H9 (cell line): ENCODE results near the gene CORO2B. TPM values are rescaled to one million over a fixed set of nuclear protein-coding genes. Genes with fewer than 3 reads are reported as not detected.

Source experiments
- DNase-seq: peaks from one replicate; pipeline ENCODE4 v3.0.0-alpha.2; 2017
- H2AFZ ChIP-seq: one replicate; pipeline ENCODE4 v1.6.1; 2013; ENCODE audit warnings: mild to moderate bottlenecking, low read length, control low read depth, moderate library complexity
- H2AK5ac ChIP-seq: 2 replicates; pipeline ENCODE4 v1.6.1; 2013; ENCODE audit warnings: low read length, control low read depth, mixed read lengths; ENCODE audit not compliant: insufficient read length
- H2BK120ac ChIP-seq: one replicate; pipeline ENCODE4 v1.6.1; 2013; ENCODE audit warnings: low read depth, mild to moderate bottlenecking, low read length, control low read depth, inconsistent platforms; ENCODE audit not compliant: poor library complexity, severe bottlenecking
- H2BK12ac ChIP-seq: 2 replicates; pipeline ENCODE4 v1.6.1; 2013; ENCODE audit warnings: low read length, control low read depth, mixed read lengths, low read depth; ENCODE audit not compliant: insufficient read length
- H2BK15ac ChIP-seq: 2 replicates; pipeline ENCODE4 v1.6.1; 2013; ENCODE audit warnings: low read depth, low read length, control low read depth
- H2BK20ac ChIP-seq: one replicate; pipeline ENCODE4 v1.6.1; 2013; ENCODE audit warnings: low read depth, mild to moderate bottlenecking, low read length, control low read depth, inconsistent platforms; ENCODE audit not compliant: poor library complexity, severe bottlenecking
- H2BK5ac ChIP-seq: 2 replicates; pipeline ENCODE4 v1.6.1; 2013; ENCODE audit warnings: low read length, control low read depth, mixed read lengths; ENCODE audit not compliant: insufficient read length
- H3K14ac ChIP-seq: 2 replicates; pipeline ENCODE4 v1.6.1; 2013; ENCODE audit warnings: low read length, control low read depth; ENCODE audit not compliant: insufficient read depth
- H3K18ac ChIP-seq: 2 replicates; pipeline ENCODE4 v1.6.1; 2013; ENCODE audit warnings: low read depth, mild to moderate bottlenecking, mixed read lengths, low read length, control low read depth; ENCODE audit not compliant: insufficient read length
- H3K23ac ChIP-seq: 2 replicates; pipeline ENCODE4 v1.6.1; 2013; ENCODE audit warnings: low read length, control low read depth, mixed read lengths, low read depth; ENCODE audit not compliant: insufficient read length
- H3K23me2 ChIP-seq: 2 replicates; pipeline ENCODE4 v1.6.1; 2013; ENCODE audit warnings: low read depth, mild to moderate bottlenecking, mixed read lengths, low read length, control low read depth; ENCODE audit not compliant: insufficient read length, poor library complexity, severe bottlenecking
- H3K27ac ChIP-seq: 2 replicates; pipeline ENCODE4 v1.5.1; 2013; ENCODE audit warnings: low read length, control low read depth, mixed read lengths, low read depth; ENCODE audit not compliant: insufficient read length
- H3K27me3 ChIP-seq: 2 replicates; pipeline ENCODE4 v1.6.1; 2013; ENCODE audit warnings: low read length, control low read depth, inconsistent platforms; ENCODE audit not compliant: insufficient read depth
- H3K4ac ChIP-seq: 2 replicates; pipeline ENCODE4 v1.6.1; 2013; ENCODE audit warnings: low read depth, mild to moderate bottlenecking, control low read depth, inconsistent platforms, low read length, moderate library complexity
- H3K4me1 ChIP-seq: 2 replicates; pipeline ENCODE4 v1.6.1; 2013; ENCODE audit warnings: low read length, control low read depth, inconsistent platforms; ENCODE audit not compliant: insufficient read depth
- H3K4me2 ChIP-seq: 2 replicates; pipeline ENCODE4 v1.6.1; 2013; ENCODE audit warnings: low read length, control low read depth, mixed read lengths; ENCODE audit not compliant: insufficient read length, insufficient read depth
- H3K56ac ChIP-seq: 2 replicates; pipeline ENCODE4 v1.6.1; 2013; ENCODE audit warnings: low read depth, mild to moderate bottlenecking, mixed read lengths, low read length, control low read depth; ENCODE audit not compliant: insufficient read length
- H3K79me1 ChIP-seq: 2 replicates; pipeline ENCODE4 v1.6.1; 2013; ENCODE audit warnings: low read depth, mild to moderate bottlenecking, moderate library complexity, low read length, control low read depth, inconsistent platforms; ENCODE audit not compliant: insufficient read depth, poor library complexity, severe bottlenecking
- H3K79me2 ChIP-seq: 2 replicates; pipeline ENCODE4 v1.6.1; 2013; ENCODE audit warnings: low read length, control low read depth, inconsistent platforms; ENCODE audit not compliant: insufficient read depth
- H3K9ac ChIP-seq: 2 replicates; pipeline ENCODE4 v1.6.1; 2013; ENCODE audit warnings: low read length, control low read depth, mixed read lengths; ENCODE audit not compliant: insufficient read length; ENCODE audit errors: extremely low read depth
- H3K9me3 ChIP-seq: one replicate; pipeline ENCODE4 v1.6.1; 2013; ENCODE audit warnings: low read depth, low read length, inconsistent platforms; ENCODE audit not compliant: control insufficient read depth
- H3T11ph ChIP-seq: one replicate; pipeline ENCODE4 v1.6.1; 2013; ENCODE audit warnings: mild to moderate bottlenecking, low read length, control low read depth, inconsistent platforms
- H4K20me1 ChIP-seq: one replicate; pipeline ENCODE4 v1.6.1; 2013; ENCODE audit not compliant: control insufficient read depth, insufficient read length, insufficient read depth
- H4K5ac ChIP-seq: 2 replicates; pipeline ENCODE4 v1.6.1; 2013; ENCODE audit warnings: low read depth, mild to moderate bottlenecking, mixed read lengths, low read length, control low read depth; ENCODE audit not compliant: insufficient read length
- H4K8ac ChIP-seq: replicated peaks from 2 replicates; pipeline ENCODE4 v1.6.1; 2013; ENCODE audit warnings: low read length, control low read depth, mixed read lengths, low read depth; ENCODE audit not compliant: insufficient read length
- H4K91ac ChIP-seq: 2 replicates; pipeline ENCODE4 v1.6.1; 2013; ENCODE audit warnings: low read depth, mild to moderate bottlenecking, moderate library complexity, mixed read lengths, low read length, control low read depth; ENCODE audit not compliant: insufficient read length
- H3K27ac Mint-ChIP-seq, 3 experiments: 2 replicates in 2 of 3; 3 replicates in 1 of 3; pipeline ENCODE4 v1.8.0; 2020 to 2021; ENCODE audit warnings: mixed read lengths in 3 of 3, mild to moderate bottlenecking in 1 of 3, moderate library complexity in 1 of 3
- H3K27me3 Mint-ChIP-seq: 2 replicates; pipeline ENCODE4 v1.8.0; 2021; ENCODE audit warnings: low read depth, mild to moderate bottlenecking, moderate library complexity, mixed read lengths
- H3K36me3 Mint-ChIP-seq, 3 experiments: 2 replicates in 2 of 3; 3 replicates in 1 of 3; pipeline ENCODE4 v1.8.0; 2020 to 2021; ENCODE audit warnings: low read depth in 3 of 3, mixed read lengths in 3 of 3; ENCODE audit not compliant: insufficient read depth in 1 of 3
- H3K4me1 Mint-ChIP-seq, 2 experiments: 2 replicates each; pipeline ENCODE4 v1.8.0; 2020; ENCODE audit warnings: mixed read lengths in 2 of 2
- H3K4me3 Mint-ChIP-seq, 2 experiments: 2 replicates in 1 of 2; 3 replicates in 1 of 2; pipeline ENCODE4 v1.8.0; 2020 to 2021; ENCODE audit warnings: mild to moderate bottlenecking in 2 of 2, mixed read lengths in 2 of 2, moderate library complexity in 1 of 2
- H3K9me3 Mint-ChIP-seq, 2 experiments: 2 replicates in 1 of 2; 3 replicates in 1 of 2; pipeline ENCODE4 v1.8.0; 2020; ENCODE audit warnings: mild to moderate bottlenecking in 2 of 2, mixed read lengths in 2 of 2, moderate library complexity in 1 of 2
- WGBS: extraction: QIAGEN DNeasy Blood & Tissue Kit; methylation state at CpG from one replicate; pipeline ENCODE4 v1.1.7; 2013; ENCODE audit warnings: missing lambda C conversion rate, low lambda C conversion rate, mixed read lengths; ENCODE audit not compliant: insufficient read length; ENCODE audit errors: extremely low coverage; 5-methylcytosine and 5-hydroxymethylcytosine counted together
- total RNA-seq: library from RNA; stranded (reverse); gene quantifications from 2 replicates; pipeline ENCODE4 v1.2.1, GENCODE V29; 2021
- TF ChIP-seq, protein P1 (sequence below): fragments of 200-600 bp; sonication (generic); conservative IDR thresholded peaks from 3 replicates; pipeline ENCODE4 v1.8.0; 2021; ENCODE audit warnings: antibody characterized with exemption, mild to moderate bottlenecking

Gene CORO2B
- total RNA-seq, 1 experiment from 2014 or later: 3.1 TPM

DNA sequence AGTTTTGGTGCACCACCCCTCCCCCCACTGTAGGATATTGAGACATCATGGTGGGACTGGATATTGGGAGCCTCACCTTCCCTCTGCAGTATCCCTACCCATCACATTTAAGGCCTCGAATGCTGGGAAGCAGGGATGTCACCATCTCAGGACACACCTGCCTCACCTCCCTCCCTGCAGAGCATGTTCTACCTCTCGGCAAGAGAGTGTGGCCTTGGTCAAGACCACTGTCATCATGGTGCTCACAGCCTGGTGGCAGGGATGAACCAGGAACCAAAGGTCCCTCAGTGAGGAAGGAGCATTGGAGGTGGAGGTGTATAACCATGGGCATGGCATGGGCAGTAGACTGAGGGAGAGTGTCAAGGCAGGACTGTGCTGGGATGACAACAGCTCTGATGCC lies 104.8 kb downstream of the CORO2B start:
- WGBS: no CpG with 5 or more reads among the region's 2 CpGs
- H3K27ac ChIP-seq: no peak overlapping the region
- H3K79me2 ChIP-seq: no peaks in the 10 kb centered on the region

More for the DNA sequence above, 104.8 kb downstream of the CORO2B start:
- H3K4me2 ChIP-seq: no peak overlapping the region
- no peaks in the 10 kb centered on the region for H3K23me2 ChIP-seq
- H3K9me3 ChIP-seq: no peaks in the 10 kb centered on the region
- no peak overlapping the region for H3K23ac ChIP-seq
- no peak overlapping the region for H2AK5ac ChIP-seq
- no peak overlapping the region for H3K4ac ChIP-seq
- no peak overlapping the region for H3T11ph ChIP-seq
- TF ChIP-seq, protein P1, sequence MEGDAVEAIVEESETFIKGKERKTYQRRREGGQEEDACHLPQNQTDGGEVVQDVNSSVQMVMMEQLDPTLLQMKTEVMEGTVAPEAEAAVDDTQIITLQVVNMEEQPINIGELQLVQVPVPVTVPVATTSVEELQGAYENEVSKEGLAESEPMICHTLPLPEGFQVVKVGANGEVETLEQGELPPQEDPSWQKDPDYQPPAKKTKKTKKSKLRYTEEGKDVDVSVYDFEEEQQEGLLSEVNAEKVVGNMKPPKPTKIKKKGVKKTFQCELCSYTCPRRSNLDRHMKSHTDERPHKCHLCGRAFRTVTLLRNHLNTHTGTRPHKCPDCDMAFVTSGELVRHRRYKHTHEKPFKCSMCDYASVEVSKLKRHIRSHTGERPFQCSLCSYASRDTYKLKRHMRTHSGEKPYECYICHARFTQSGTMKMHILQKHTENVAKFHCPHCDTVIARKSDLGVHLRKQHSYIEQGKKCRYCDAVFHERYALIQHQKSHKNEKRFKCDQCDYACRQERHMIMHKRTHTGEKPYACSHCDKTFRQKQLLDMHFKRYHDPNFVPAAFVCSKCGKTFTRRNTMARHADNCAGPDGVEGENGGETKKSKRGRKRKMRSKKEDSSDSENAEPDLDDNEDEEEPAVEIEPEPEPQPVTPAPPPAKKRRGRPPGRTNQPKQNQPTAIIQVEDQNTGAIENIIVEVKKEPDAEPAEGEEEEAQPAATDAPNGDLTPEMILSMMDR: no peak
- no peak overlapping the region for H4K91ac ChIP-seq
- no peak overlapping the region for H2BK20ac ChIP-seq
- Mint-ChIP-seq H3K4me1 (peaks cover 6 to 12% of the 10 kb centered on the region in 2 experiments), H3K9me3 (no peaks in the 10 kb centered on the region), H3K36me3 (no peaks in the 10 kb centered on the region), H3K27me3 (peaks cover 8% of the 10 kb centered on the region), H3K4me3 (no peak overlapping the region), H3K27ac (no peak overlapping the region)
- H4K8ac ChIP-seq: no peak overlapping the region
- no peaks in the 10 kb centered on the region for H3K27me3 ChIP-seq
- H3K9ac ChIP-seq: no peak overlapping the region
- no peak for DNase-seq
- no peak overlapping the region for H3K56ac ChIP-seq
- no peak overlapping the region for H2AFZ ChIP-seq
- H3K14ac ChIP-seq: no peak overlapping the region
- H4K20me1 ChIP-seq: no peaks in the 10 kb centered on the region
- H3K4me1 ChIP-seq: no peaks in the 10 kb centered on the region
- no peak overlapping the region for H2BK12ac ChIP-seq
- H4K5ac ChIP-seq: no peak overlapping the region
- no peak overlapping the region for H2BK120ac ChIP-seq
- no peak overlapping the region for H3K18ac ChIP-seq
- no peak overlapping the region for H2BK5ac ChIP-seq
- no peak overlapping the region for H2BK15ac ChIP-seq
- no peaks in the 10 kb centered on the region for H3K79me1 ChIP-seq
